Stimulated activated CD4-positive, alpha-beta T cell treated with anti-CD3 and anti-CD28 coated beads, TNF-alpha, amount 100 ng/mL, for 4 hours (primary cell): Measurements from ENCODE around the gene AGAP3.
A peak's percentile ranks its signal among the peaks of the same experiment; 100 is the strongest.

Source experiments
- DNase-seq, 3 experiments: peaks; one replicate each; pipeline ENCODE4 v3.0.0-alpha.2; 2020; ENCODE audit warnings: low read depth in 3 of 3

The AGAP3 gene

GRCh38 chr7:151161757-151162156 lies 75.5 kb downstream of the AGAP3 start:
- DNase-seq, result no peak

- no peak for DNase-seq
These were observed 80.4 kb downstream of the AGAP3 start for GRCh38 chr7:151166629-151167196.

- DNase-seq, result no peak
These were observed 81.1 kb downstream of the AGAP3 start, which contains the start of gene GBX1 for GRCh38 chr7:151167197-151167961. Gene GBX1, minus strand, starts transcription at chr7:151167694. Its CDS starts 146 bp downstream, at chr7:151167548.

GRCh38 chr7:151168003-151168786 lies 81.9 kb downstream of the AGAP3 start:
- peak; percentile 17 to 45 (median 20) for DNase-seq

GRCh38 chr7:151168787-151169162 lies 82.5 kb downstream of the AGAP3 start:
- DNase-seq, result no peak

- peak; percentile 56 to 67 (median 66) for DNase-seq
These were observed 86.2 kb downstream of the AGAP3 start for GRCh38 chr7:151172273-151173141.

- DNase-seq, result no peak
These were observed 87.3 kb downstream of the AGAP3 start for GRCh38 chr7:151173386-151174245.

- DNase-seq, result no peak
These were observed 88.2 kb downstream of the AGAP3 start for GRCh38 chr7:151174246-151175046.

GRCh38 chr7:151175047-151175792 lies 88.9 kb downstream of the AGAP3 start:
- no peak for DNase-seq

GRCh38 chr7:151175793-151176311 lies 89.6 kb downstream of the AGAP3 start:
- no peak for DNase-seq

- DNase-seq, result no peak
These were observed 90.1 kb downstream of the AGAP3 start for GRCh38 chr7:151176401-151176800.

- DNase-seq, result no peak
These were observed 91.0 kb downstream of the AGAP3 start for GRCh38 chr7:151177310-151177709.

GRCh38 chr7:151178236-151178635 lies 92.0 kb downstream of the AGAP3 start:
- no peak for DNase-seq

GRCh38 chr7:151178831-151179230 lies 92.6 kb downstream of the AGAP3 start:
- no peak for DNase-seq

GRCh38 chr7:151179287-151179860 lies 93.1 kb downstream of the AGAP3 start:
- DNase-seq, result no peak

- no peak for DNase-seq
These were observed 93.7 kb downstream of the AGAP3 start for GRCh38 chr7:151179946-151180345.

GRCh38 chr7:151181011-151181431 lies 94.7 kb downstream of the AGAP3 start:
- no peak for DNase-seq
